DOHH2 (cell line): ENCODE data around the gene CTDSPL2.
A peak's percentile ranks its signal among the peaks of the same experiment; 100 is the strongest.

ENCODE experiments used
- H3F3A ChIP-seq: fragments of 200-600 bp; sonication (generic), shearing (Covaris generic); 2 replicates; pipeline ENCODE4 v1.6.0; 2016; ENCODE audit warnings: antibody characterized with exemption, mild to moderate bottlenecking; ENCODE audit not compliant: control insufficient read depth, insufficient read depth
- H3K27ac ChIP-seq: fragments of 200-600 bp; sonication (generic); 2 replicates; pipeline ENCODE4 v1.5.1; 2014; ENCODE audit warnings: low read depth, mild to moderate bottlenecking, low read length, moderate library complexity
- H3K27me3 ChIP-seq: fragments of 200-600 bp; sonication (generic); 2 replicates; pipeline ENCODE4 v1.6.1; 2014; ENCODE audit warnings: mild to moderate bottlenecking, low read length, mixed read lengths; ENCODE audit not compliant: control insufficient read depth
- H3K36me3 ChIP-seq: fragments of 200-600 bp; sonication (generic); 2 replicates; pipeline ENCODE4 v1.6.1; 2014; ENCODE audit warnings: mild to moderate bottlenecking, low read length, moderate library complexity, mixed read lengths; ENCODE audit not compliant: control insufficient read depth
- H3K4me1 ChIP-seq: fragments of 200-600 bp; sonication (generic); 2 replicates; pipeline ENCODE4 v1.6.1; 2014; ENCODE audit warnings: mild to moderate bottlenecking, low read length, mixed read lengths; ENCODE audit not compliant: control insufficient read depth
- H3K4me2 ChIP-seq: fragments of 200-600 bp; sonication (generic); 2 replicates; pipeline ENCODE4 v1.6.0; 2014; ENCODE audit warnings: mild to moderate bottlenecking, low read length, moderate library complexity
- H3K4me3 ChIP-seq: fragments of 200-600 bp; sonication (generic); 2 replicates; pipeline ENCODE4 v1.5.1; 2014; ENCODE audit warnings: mild to moderate bottlenecking, low read length, mixed read lengths
- H3K79me2 ChIP-seq: fragments of 200-600 bp; sonication (generic); 2 replicates; pipeline ENCODE4 v1.6.1; 2014; ENCODE audit warnings: mild to moderate bottlenecking, low read length, mixed read lengths; ENCODE audit not compliant: control insufficient read depth
- H3K9me2 ChIP-seq: fragments of 200-600 bp; sonication (generic); replicated peaks from 2 replicates; pipeline ENCODE4 v1.6.1; 2014; ENCODE audit warnings: mild to moderate bottlenecking, low read length, mixed read lengths; ENCODE audit not compliant: control insufficient read depth
- H3K9me3 ChIP-seq: fragments of 200-600 bp; sonication (generic); 2 replicates; pipeline ENCODE4 v1.6.1; 2014; ENCODE audit warnings: antibody characterized with exemption, low read length, mixed read lengths; ENCODE audit not compliant: control insufficient read depth, insufficient read depth
- H4K20me1 ChIP-seq: fragments of 200-600 bp; sonication (generic); 2 replicates; pipeline ENCODE4 v1.6.0; 2014; ENCODE audit warnings: low read depth, mild to moderate bottlenecking, antibody characterized with exemption, low read length, moderate library complexity; ENCODE audit not compliant: control insufficient read depth, insufficient read depth
- CTCF ChIP-seq: fragments of 200-600 bp; sonication (generic); IDR thresholded peaks from one replicate; pipeline ENCODE4 v1.5.1; 2014; ENCODE audit warnings: antibody characterized with exemption, mild to moderate bottlenecking, low read depth, low read length; ENCODE audit not compliant: poor library complexity, severe bottlenecking
- EZH2phosphoT487 ChIP-seq: fragments of 200-600 bp; sonication (generic); IDR thresholded peaks from 2 replicates; pipeline ENCODE4 v1.6.1; 2017; ENCODE audit warnings: borderline replicate concordance, mild to moderate bottlenecking, antibody characterized with exemption, low read length, moderate library complexity, mixed read lengths

The CTDSPL2 gene

GRCh38 chr15:44414001-44414400 is 13.4 kb upstream of the CTDSPL2 start:
- H3F3A ChIP-seq, result no peaks in the 10 kb centered on the region
- H3K9me3 ChIP-seq, result no peaks in the 10 kb centered on the region
- no peaks in the 10 kb centered on the region for H3K4me1 ChIP-seq
- H3K36me3 ChIP-seq, result no peaks in the 10 kb centered on the region
- H4K20me1 ChIP-seq, result no peaks in the 10 kb centered on the region
- no peaks in the 10 kb centered on the region for H3K9me2 ChIP-seq
- H3K27me3 ChIP-seq, result no peaks in the 10 kb centered on the region
- H3K4me2 ChIP-seq, result no peak overlapping the region
- no peak for TF ChIP-seq EZH2phosphoT487
- no peak overlapping the region for H3K27ac ChIP-seq
- H3K79me2 ChIP-seq, result no peaks in the 10 kb centered on the region
- H3K4me3 ChIP-seq, result no peak overlapping the region

GRCh38 chr15:44427756-44428724 is 611 bp downstream of the CTDSPL2 start:
- H3K9me3 ChIP-seq, result no peaks in the 10 kb centered on the region
- H4K20me1 ChIP-seq, result peaks cover 29% of the 10 kb centered on the region
- no peaks in the 10 kb centered on the region for H3K27me3 ChIP-seq
- peak overlapping the region; percentile 81 for H3K4me3 ChIP-seq
- peaks cover 41% of the 10 kb centered on the region for H3K36me3 ChIP-seq
- H3K27ac ChIP-seq, result peak overlapping the region; percentile 90
- H3K79me2 ChIP-seq, result peaks cover 73% of the 10 kb centered on the region
- H3K9me2 ChIP-seq, result no peaks in the 10 kb centered on the region
- TF ChIP-seq EZH2phosphoT487 (no peak), CTCF (peak; percentile 45)
- peaks cover 20% of the 10 kb centered on the region for H3K4me1 ChIP-seq
- no peaks in the 10 kb centered on the region for H3F3A ChIP-seq
- H3K4me2 ChIP-seq, result peak overlapping the region; percentile 72

GRCh38 chr15:44435893-44436667 is 8.7 kb downstream of the CTDSPL2 start:
- Histone ChIP-seq H3K4me1 (no peaks in the 10 kb centered on the region), H3K9me2 (no peaks in the 10 kb centered on the region), H3K9me3 (no peaks in the 10 kb centered on the region), H3K27me3 (no peaks in the 10 kb centered on the region), H3K27ac (no peak overlapping the region), H3K79me2 (peaks cover 100% of the 10 kb centered on the region), H3K36me3 (peaks cover 52% of the 10 kb centered on the region), H3K4me2 (no peak overlapping the region), H4K20me1 (peaks cover 34% of the 10 kb centered on the region), H3F3A (no peaks in the 10 kb centered on the region), H3K4me3 (no peak overlapping the region)
- TF ChIP-seq EZH2phosphoT487, result no peak
- no peak for TF ChIP-seq CTCF
